GM13976 (cell line): ENCODE measurements around the gene HHLA2.

Experiments used
- DNase-seq: peaks from one replicate; pipeline ENCODE4 v3.0.0; 2012; ENCODE audit warnings: low spot score
- CTCF ChIP-seq: IDR thresholded peaks from 2 replicates; pipeline ENCODE4 v1.5.1; 2012; ENCODE audit warnings: borderline replicate concordance, mild to moderate bottlenecking; ENCODE audit not compliant: insufficient read depth; ENCODE audit errors: extremely low read depth, missing control alignments, control extremely low read depth
- in situ Hi-C: fragments of 300-500 bp; cut with MboI; formaldehyde crosslinking; loops from one replicate; pipeline ENCODE4 v1.12.0; 2022; ENCODE audit warnings: low sequenced_read_pairs, mixed read lengths, inconsistent platforms; ENCODE audit not compliant: unreplicated experiment

Gene HHLA2

DNA sequence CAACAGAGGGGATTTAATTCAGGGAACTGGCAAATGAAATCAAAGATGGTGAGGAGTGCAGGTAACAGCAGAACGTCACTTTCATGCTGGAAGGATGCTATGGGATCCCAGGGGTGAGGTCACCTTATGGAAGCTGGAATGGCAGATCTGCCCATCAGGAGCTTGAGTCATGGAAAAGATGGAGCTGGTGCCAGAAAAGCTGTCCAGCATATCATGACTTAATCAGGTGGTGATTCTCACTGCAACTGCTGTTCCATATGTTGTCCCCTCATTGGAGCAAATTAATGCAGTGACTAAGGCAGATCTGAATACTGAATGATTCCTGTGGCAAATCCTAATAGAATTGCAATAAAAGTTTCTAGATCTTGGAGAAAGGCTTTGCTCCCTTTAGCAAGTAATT, 38.4 kb downstream of the HHLA2 start:
- no peak for DNase-seq
- in situ Hi-C loops: no loop called here
- no peak for TF ChIP-seq CTCF

GRCh38 chr3:108338901-108339545, 42.7 kb downstream of the HHLA2 start:
- DNase-seq: no peak
- in situ Hi-C loops: no loop called here
- no peak for TF ChIP-seq CTCF

DNA sequence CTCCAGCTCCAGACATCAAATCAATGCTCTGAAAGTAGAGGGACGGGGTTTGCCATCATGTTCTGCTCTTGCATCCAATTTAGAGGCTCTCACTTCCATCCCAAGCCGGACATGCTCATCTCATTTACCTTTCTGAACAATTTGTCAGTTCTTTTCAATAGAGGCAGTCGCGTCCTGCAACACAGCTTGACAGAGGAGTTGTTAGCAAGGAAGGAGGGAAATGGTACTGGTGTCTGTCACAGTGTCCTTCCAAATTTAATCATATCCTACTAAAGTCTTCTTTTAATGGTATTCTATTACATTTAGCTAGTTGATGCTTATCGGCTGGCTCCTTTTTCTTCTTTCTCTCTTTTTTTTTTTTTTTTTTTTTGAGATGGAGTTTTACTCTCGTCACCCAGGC, 45.6 kb downstream of the HHLA2 start:
- no peak for TF ChIP-seq CTCF
- in situ Hi-C loops: no loop called here
- DNase-seq: no peak

DNA sequence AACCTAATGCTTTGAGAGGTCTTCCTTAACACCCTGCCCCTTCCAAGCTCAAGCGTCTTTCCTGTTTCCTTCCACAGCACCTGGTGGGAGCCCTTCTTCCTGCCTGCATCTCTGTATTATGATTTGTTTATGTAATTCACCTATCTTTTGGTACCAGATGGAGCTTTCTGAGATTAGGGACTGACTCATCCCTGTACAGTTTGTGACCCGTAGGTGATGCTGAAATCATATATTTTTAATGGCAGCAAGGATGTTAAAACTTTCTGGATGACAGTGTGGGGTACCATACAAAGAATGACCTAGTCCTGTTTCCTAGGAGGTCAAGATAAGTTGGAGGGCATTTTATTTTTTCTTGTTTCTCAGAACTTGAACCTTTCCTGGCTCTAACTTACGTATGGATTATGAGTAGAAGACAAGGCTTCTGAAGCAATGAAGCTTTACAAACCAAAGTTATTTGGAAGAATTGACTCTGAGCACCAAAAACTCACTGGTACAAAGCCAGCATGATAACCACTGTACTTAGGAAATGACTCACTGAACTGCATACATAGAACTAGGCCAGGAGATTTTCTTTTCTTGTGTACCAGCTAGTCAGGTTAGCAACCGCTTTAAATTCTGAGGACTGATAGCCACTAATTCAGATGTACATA, 46.6 kb downstream of the HHLA2 start:
- no peak for DNase-seq
- in situ Hi-C loops: no loop called here
- no peak for TF ChIP-seq CTCF

DNA sequence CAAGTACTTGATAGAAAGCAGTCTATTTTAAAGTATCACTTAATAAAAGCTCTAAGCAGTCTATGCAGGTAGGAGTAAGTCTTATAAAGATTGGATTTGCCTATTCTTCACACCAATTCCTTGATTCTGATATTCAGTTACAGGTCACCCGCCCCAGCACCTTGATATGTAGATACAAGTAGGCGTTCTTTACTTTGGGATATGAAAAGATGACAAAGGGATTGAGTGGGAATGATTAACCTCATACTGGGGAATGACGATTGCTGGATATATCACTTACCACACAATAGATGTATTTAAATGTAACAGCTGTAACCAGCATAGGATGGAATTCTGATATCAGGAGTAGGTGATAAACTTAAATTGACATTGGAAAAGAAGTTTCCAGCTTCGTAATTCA, 47.1 kb downstream of the HHLA2 start:
- no peak for TF ChIP-seq CTCF
- DNase-seq: no peak
- in situ Hi-C loops: no loop called here

- in situ Hi-C loops: no loop called here
- TF ChIP-seq CTCF: no peak
- DNase-seq: no peak
Observed at GRCh38 chr3:108345492-108346205, 49.3 kb downstream of the HHLA2 start.
